HL-60 (cell line): Measurements from ENCODE around the gene ADAM19.

Source experiments
- CTCF ChIP-seq: IDR thresholded peaks from one replicate; pipeline ENCODE4 v1.5.1; 2011; ENCODE audit warnings: low read length, control low read depth, inconsistent platforms; ENCODE audit not compliant: insufficient read depth
- POLR2AphosphoS5 ChIP-seq: IDR thresholded peaks from 2 replicates; pipeline ENCODE4 v1.6.1; 2012; ENCODE audit warnings: low read depth

DNA sequence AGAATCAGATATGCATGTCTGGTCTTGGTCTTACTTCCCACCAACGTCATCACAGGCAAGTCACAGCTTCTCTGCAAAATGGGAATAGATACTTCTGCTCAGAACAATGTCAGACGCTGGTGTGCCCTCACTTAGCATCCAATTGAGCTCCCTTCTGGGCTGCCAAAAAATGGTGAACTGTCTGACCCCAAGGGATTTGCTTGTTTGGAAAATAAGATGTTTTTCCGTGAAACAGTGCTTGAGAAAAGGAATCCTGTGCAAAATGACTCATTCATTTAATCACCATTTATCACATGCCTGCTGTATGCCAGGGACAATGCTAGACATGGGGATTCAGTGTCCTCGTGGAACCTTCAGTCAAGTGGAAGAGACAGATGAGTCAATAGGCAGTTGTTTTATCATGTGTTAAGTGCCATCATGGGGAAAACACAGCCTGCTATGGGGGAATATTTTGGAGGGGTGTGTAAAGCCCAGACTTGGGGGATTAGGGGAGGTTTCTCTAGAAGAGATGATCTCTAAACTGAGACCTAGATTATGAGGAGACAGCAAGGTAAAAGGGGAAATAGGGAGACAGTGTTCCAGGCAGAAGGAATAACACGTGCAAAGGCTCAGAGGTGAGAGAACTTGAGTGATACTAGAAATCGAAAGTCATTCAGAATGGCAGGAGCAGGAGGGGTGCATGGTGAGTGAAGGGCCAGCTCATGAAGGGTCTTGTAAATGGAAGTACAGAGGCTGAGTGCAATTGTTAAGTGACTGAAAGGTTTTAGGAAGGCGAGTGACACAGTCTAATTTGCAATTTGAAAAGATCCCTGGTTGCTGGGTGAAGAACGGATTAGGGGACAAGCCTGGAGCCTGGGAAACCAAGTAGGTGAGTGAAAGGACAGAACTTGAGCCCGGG lies 111.7 kb downstream of the ADAM19 start:
- no peak for TF ChIP-seq CTCF
- no peak for TF ChIP-seq POLR2AphosphoS5
